Measurements from ENCODE around the gene AGPAT1.
"Not testable (repeated sequence)": the region's sequence is repeated elsewhere in the genome, so short reads cannot be mapped to it uniquely, and the experiment has no call there.

The AGPAT1 gene

DNA sequence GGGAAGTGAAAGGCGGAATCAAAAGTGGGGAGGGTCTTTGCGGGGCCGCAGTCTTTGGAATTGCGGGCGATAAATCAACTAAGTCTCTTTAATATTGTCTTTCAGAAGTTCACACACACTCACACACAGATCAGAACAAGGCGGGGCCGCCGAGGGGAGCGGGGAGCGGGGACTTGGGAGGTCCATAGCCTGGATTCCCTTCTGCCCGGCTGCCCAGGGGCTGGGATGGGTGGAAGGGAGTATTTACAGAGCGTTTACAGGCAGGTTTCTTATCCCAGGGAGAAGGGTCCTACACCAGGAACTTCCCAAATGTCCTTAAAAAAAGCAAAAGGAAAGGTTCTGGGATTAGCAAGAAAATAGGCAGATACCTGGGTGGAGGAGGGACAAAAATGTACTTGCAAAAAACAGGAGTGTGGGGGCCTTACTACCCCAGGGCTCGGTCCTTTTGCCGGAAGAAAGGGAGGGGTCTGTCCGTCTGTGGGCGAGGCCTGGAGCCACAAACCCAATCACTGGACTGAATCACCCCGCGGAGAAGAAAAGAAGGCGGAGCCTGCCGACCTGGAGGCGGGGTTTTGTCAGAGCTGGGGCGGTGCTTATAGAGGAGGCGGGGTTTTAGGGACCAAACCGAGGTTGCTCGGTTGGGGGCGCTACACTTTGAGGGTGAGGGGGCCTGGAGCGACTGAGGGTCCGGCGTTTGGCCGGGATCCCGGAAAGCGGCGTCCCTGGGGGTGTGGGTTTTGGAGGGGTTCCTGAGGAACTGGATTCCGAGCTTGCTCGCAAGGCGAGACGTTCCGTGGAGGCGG, 27.4 kb downstream of the AGPAT1 start:
- peak; percentile 27 to 67 (median 47) for DNase-seq

GRCh38 chr6:32147401-32148132, 28.3 kb downstream of the AGPAT1 start:
- DNase-seq = no peak

DNA sequence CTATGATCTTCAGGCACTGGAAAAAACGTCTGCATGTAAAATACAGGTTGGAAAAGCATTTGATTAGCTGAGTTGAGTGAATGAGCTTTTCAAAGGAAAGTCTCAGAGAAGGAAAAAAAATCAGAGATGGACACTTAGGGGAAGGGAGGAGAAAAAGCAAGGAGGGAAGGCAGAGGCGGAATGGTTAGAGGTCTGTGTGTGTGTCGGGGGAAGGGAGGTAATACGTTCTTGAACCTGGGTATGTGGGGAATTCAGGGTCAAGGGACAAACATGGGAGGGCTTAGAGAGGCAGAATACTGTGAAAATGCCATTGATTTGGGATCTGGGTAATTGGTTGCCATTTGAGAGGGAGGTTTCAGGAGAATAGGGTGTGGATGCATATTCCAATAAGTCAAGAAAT, 29.2 kb downstream of the AGPAT1 start:
- DNase-seq = no peak

DNA sequence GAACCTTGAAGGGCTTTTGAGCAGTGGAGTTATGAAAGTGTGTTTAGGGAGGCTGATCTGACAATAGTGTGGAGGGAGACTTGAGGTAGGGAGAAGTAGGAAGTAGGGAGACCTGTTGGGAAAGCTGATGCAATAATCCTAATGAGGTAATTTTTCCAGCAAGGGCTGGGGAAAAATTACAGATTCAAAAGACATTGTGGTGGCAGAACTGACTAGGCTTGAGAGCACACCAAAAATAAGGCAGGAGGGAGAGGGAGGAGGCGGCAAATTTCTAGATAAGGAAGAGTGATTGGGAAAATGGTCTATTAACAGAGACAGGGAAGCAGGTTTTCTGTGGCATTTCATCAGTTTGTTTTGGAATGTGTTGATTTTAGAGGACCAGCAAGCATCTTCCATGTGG, 29.6 kb downstream of the AGPAT1 start:
- no peak for DNase-seq

- DNase-seq = not testable (repeated sequence)
Observed at GRCh38 chr6:32144238-32144637, 31.6 kb downstream of the AGPAT1 start.

GRCh38 chr6:32140420-32141046, 35.4 kb downstream of the AGPAT1 start:
- no peak for DNase-seq

- DNase-seq = no peak
Observed at GRCh38 chr6:32139590-32139989, 36.3 kb downstream of the AGPAT1 start.

DNA sequence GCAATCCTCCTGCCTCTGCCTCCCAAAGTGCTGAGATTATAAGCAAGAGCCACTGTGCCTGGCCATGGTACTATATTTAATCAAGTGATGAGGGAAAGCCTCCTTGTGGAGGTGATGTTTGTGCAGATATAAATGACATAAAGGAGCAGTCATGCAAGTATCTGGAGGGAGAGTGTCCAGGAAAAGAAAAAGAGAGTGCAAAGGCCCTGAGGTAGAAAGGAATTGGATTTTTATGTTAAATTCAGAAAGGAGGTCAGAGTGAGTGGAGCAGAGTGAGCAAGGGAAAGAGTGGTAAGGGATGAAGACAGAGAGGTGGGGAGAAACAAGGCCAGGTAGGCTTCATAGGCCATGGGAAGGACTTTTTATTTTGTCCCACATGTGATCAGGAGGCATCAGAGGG, 38.4 kb downstream of the AGPAT1 start:
- no peak for DNase-seq

DNA sequence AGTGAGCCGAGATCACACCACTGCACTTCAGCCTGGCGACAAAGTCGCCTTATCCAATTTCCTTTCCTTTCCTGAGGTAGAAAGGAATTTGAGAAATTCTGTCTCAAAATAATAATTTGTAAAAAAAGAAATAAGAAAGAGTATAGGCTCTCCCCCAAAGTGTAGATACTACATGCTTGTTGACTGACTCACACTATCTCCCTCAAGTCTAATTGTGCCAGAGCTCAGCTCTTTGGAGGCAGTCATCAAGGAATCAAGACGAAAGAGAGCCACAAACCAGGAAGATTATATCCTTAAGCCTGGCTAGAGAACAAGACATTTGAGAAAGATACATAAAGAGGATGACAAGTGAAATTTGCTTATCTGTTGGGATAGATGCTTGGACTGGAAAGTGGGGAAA, 42.1 kb downstream of the AGPAT1 start:
- no peak for DNase-seq

- no peak for DNase-seq
Observed at GRCh38 chr6:32132110-32132509, 43.8 kb downstream of the AGPAT1 start.

- DNase-seq = no peak
Observed at GRCh38 chr6:32131439-32131948, 44.4 kb downstream of the AGPAT1 start.

GRCh38 chr6:32129297-32130088, 46.4 kb downstream of the AGPAT1 start:
- DNase-seq = no peak

- no peak for DNase-seq
Observed at GRCh38 chr6:32128751-32129296, 47.1 kb downstream of the AGPAT1 start.

GRCh38 chr6:32127717-32128592, 47.9 kb downstream of the AGPAT1 start, which contains the start of gene ATF6B:
ATF6B (minus strand) TSS chr6:32128246; CDS start chr6:32128207, 39 bp downstream.
- peak; percentile 97 to 99 (median 98) for DNase-seq

- no peak for DNase-seq
Observed at GRCh38 chr6:32127409-32127716, 48.5 kb downstream of the AGPAT1 start.

DNA sequence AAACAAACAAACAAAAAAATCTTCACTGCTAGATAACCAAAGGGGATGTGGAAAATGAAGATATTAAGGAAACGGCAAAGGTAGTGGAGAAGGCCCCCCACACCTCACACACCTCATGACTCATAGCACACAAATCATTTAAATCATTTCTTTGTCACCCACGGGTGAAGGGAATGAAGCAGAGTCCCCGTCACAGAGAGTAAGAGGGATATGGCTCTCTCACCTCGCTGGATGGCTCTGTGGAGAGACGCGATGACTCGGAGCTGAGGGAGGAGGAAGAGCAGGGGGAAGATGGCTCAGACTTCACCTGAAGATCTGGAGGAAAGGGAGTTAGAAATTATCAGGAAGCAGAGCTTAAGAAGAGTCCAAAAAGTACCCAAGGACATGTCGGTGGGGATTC, 49.0 kb downstream of the AGPAT1 start:
- DNase-seq = no peak

DNA sequence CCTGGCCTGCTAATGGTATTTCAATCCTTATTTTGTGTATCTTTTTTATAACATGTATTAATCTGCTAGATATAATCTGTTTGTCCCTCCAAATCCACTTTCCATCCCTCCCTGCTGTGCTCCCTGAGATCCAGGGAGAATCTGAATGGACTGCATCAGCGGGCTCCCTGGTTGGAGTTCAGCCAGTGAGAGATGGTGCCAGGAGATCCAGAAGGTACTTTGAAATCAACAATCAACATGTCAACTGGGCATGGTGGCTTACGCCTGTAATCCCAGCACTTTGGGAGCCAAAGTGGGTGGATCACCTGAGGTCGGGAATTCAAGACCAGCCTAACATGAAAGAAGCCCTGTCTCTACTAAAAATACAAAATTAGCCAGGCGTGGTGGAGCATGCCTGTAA, 52.2 kb downstream of the AGPAT1 start:
- DNase-seq = no peak

DNA sequence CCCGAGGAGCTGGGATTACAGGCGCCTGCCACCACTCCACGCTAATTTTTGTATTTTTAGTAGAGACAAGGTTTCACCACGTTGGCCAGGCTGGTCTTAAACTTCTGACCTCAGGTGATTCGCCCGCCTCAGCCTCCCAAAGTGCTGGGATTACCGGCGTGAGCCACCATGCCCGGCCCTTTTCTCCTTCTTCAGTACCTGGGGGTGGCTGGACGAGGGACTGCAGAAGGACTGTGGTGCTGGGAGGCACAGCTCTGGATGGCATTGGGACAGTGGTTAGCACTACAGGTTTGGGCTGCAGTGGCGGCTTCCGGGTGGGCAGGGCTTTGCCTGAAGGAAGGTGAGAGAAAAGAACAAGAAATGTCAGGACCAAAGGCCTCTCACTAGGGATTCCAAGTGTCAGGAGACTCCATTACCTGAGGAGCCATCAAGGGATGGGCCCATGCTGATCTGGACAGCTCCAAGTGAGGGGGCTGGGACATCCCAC, 55.3 kb downstream of the AGPAT1 start:
- no peak for DNase-seq

GRCh38 chr6:32118782-32119628, 56.9 kb downstream of the AGPAT1 start:
- peak; percentile 35 to 69 (median 52) for DNase-seq
